Fibroblast of lung (primary cell): ENCODE data around the gene GCK. TPM values are rescaled to one million over a fixed set of nuclear protein-coding genes. Genes with fewer than 3 reads are reported as not detected.

Source experiments
- DNase-seq, 2 donors: peaks; one replicate each; pipeline versions ENCODE4 v3.0.0 to v3.0.0-alpha.2; 2010; ENCODE audit warnings: low read depth in 2 of 2
- H2AFZ ChIP-seq: 2 replicates; pipeline ENCODE4 v1.5.1; 2012; ENCODE audit warnings: low read length, control low read depth, inconsistent platforms
- H3K27ac ChIP-seq: 2 replicates; pipeline ENCODE4 v1.5.1; 2011; ENCODE audit warnings: low read length, control low read depth; ENCODE audit not compliant: insufficient read depth
- H3K27me3 ChIP-seq: 2 replicates; pipeline ENCODE4 v1.5.1; 2011; ENCODE audit warnings: mild to moderate bottlenecking, low read length; ENCODE audit not compliant: control insufficient read depth, insufficient read depth
- H3K36me3 ChIP-seq: 2 replicates; pipeline ENCODE4 v1.5.1; 2011; ENCODE audit warnings: low read length; ENCODE audit not compliant: control insufficient read depth, insufficient read depth
- H3K4me1 ChIP-seq: 2 replicates; pipeline ENCODE4 v1.5.1; 2011; ENCODE audit warnings: low read length; ENCODE audit not compliant: control insufficient read depth, insufficient read depth; ENCODE audit errors: extremely low read depth
- H3K4me2 ChIP-seq: 2 replicates; pipeline ENCODE4 v1.5.1; 2011; ENCODE audit warnings: low read length, control low read depth; ENCODE audit not compliant: insufficient read depth; ENCODE audit errors: extremely low read depth
- H3K4me3 ChIP-seq, 4 experiments: fragments of 200-600 bp in 1 of 4; sonication (generic) in 1 of 4; replicated peaks in 1 of 4; 2 replicates each; pipeline ENCODE4 v1.5.1; 2011 to 2016; ENCODE audit warnings: low read length in 4 of 4, low read depth in 3 of 4, mild to moderate bottlenecking in 3 of 4, control low read depth in 2 of 4, inconsistent platforms in 1 of 4, mixed read lengths in 1 of 4; ENCODE audit not compliant: insufficient read depth in 1 of 4; ENCODE audit errors: control extremely low read depth in 1 of 4
- H3K79me2 ChIP-seq: 2 replicates; pipeline ENCODE4 v1.5.1; 2012; ENCODE audit warnings: mild to moderate bottlenecking, low read length, inconsistent platforms; ENCODE audit not compliant: control insufficient read depth, insufficient read depth
- H3K9ac ChIP-seq: 2 replicates; pipeline ENCODE4 v1.5.1; 2011; ENCODE audit warnings: mild to moderate bottlenecking, low read length, control low read depth; ENCODE audit not compliant: insufficient read depth
- H3K9me3 ChIP-seq: 2 replicates; pipeline ENCODE4 v1.5.1; 2012; ENCODE audit warnings: low read depth, low read length; ENCODE audit not compliant: control insufficient read depth, insufficient read depth
- H4K20me1 ChIP-seq: 2 replicates; pipeline ENCODE4 v1.5.1; 2011; ENCODE audit warnings: low read length; ENCODE audit not compliant: control insufficient read depth, insufficient read depth; ENCODE audit errors: extremely low read depth
- CTCF ChIP-seq, 2 donors: IDR thresholded peaks in 1 of 2; conservative IDR thresholded peaks in 1 of 2; 1 replicate in 1 of 2; 2 replicates in 1 of 2; pipeline ENCODE4 v1.5.1; 2011 to 2012; ENCODE audit warnings: low read length in 2 of 2, control low read depth in 1 of 2, inconsistent platforms in 1 of 2, low read depth in 1 of 2, mild to moderate bottlenecking in 1 of 2
- EZH2 ChIP-seq: IDR thresholded peaks from 2 replicates; pipeline ENCODE4 v1.5.1; 2012; ENCODE audit warnings: low read length, control low read depth, mild to moderate bottlenecking; ENCODE audit errors: missing control alignments
- polyA plus RNA-seq, 2 donors: library from polyadenylated mRNA; depleted of rRNA in 1 of 2; stranded (reverse) in 1 of 2; unstranded in 1 of 2; fragments of >200 nt; gene quantifications; 2 replicates each; pipeline ENCODE4 v1.2.1, GENCODE V29; 2011 to 2012; ENCODE audit warnings: missing spikeins in 1 of 2
- total RNA-seq: library from RNA; depleted of rRNA; stranded (reverse); fragments of >200 nt; gene quantifications from 2 replicates; pipeline ENCODE4 v1.2.1, GENCODE V29; 2014

Gene GCK
- total and polyA plus RNA-seq, 2 donors (not counting 1 experiment from before 2014, with no cell fraction given) = 0.14 to 1.7 TPM

- no peak overlapping the region for H3K9ac ChIP-seq
- H3K27me3 ChIP-seq = no peaks in the 10 kb centered on the region
- peaks cover 12% of the 10 kb centered on the region for H3K79me2 ChIP-seq
- DNase-seq = no peak
- no peak overlapping the region for H3K4me2 ChIP-seq
- H3K9me3 ChIP-seq = no peaks in the 10 kb centered on the region
- peaks cover 31% of the 10 kb centered on the region for H3K36me3 ChIP-seq
- H3K27ac ChIP-seq = no peak overlapping the region
- H3K4me1 ChIP-seq = no peaks in the 10 kb centered on the region
- TF ChIP-seq EZH2 (no peak), CTCF (conservative IDR thresholded peaks at IDR 0.05 in 1 of 2, IDR thresholded peaks at IDR 0.05 in 1 of 2; ENCODE audit: low read depth in 1 of 2, low read length in 2 of 2) (no peak)
- no peak overlapping the region for H2AFZ ChIP-seq
- no peaks in the 10 kb centered on the region for H4K20me1 ChIP-seq
- H3K4me3 ChIP-seq = no peak overlapping the region
Observed at GRCh38 chr7:44116789-44117666, 72.2 kb downstream of the GCK start.

- Histone ChIP-seq H3K4me1 (no peaks in the 10 kb centered on the region), H3K9ac (no peak overlapping the region), H3K4me3 (no peak overlapping the region), H3K9me3 (no peaks in the 10 kb centered on the region), H3K27me3 (no peaks in the 10 kb centered on the region), H3K36me3 (peaks cover 24% of the 10 kb centered on the region), H3K27ac (no peak overlapping the region), H3K4me2 (no peak overlapping the region), H3K79me2 (peaks cover 5% of the 10 kb centered on the region), H2AFZ (no peak overlapping the region), H4K20me1 (no peaks in the 10 kb centered on the region)
- no peak for DNase-seq
- TF ChIP-seq CTCF (conservative IDR thresholded peaks at IDR 0.05 in 1 of 2, IDR thresholded peaks at IDR 0.05 in 1 of 2; ENCODE audit: low read depth in 1 of 2, low read length in 2 of 2) = no peak
- TF ChIP-seq EZH2 = no peak
Observed at GRCh38 chr7:44116087-44116788, 73.0 kb downstream of the GCK start.

DNA sequence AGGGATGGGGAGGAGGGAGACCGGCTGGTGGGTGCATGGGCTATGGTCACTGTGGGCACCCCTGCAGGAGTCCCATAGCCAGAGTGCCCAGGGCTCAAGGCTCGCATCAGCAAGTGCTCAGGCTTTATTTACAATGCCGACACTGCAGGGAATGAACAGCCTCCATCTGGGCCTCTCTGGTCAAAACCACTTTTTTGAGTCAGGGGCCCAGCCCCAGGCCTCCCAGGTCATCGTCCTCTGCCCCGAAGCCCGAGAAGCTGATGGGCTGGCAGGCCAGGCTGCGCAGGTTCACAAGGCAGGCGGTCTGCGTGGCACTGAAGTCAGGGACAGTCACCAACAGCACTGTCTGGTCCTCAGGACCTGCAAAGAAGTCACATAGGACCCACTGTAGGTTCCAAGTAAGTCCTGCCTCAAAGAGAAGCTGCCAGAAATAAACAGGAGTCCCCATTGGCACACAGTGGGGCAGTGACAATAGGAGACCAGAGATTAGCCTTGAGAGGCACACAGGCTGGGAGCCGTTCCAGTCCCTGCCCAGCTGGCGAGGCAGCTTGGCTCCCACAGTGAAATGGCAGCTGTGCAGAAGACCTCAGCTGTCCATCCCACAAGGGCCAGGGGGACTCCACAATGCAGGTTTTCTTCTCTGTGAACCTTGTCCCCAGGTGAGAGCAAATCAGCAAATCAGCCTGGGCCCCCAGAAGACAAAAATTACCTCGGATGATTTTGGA lies 74.5 kb downstream of the GCK start:
- Histone ChIP-seq H2AFZ (no peak overlapping the region), H4K20me1 (no peaks in the 10 kb centered on the region), H3K9me3 (no peaks in the 10 kb centered on the region), H3K9ac (no peak overlapping the region), H3K27me3 (no peaks in the 10 kb centered on the region), H3K36me3 (peaks cover 30% of the 10 kb centered on the region), H3K79me2 (peaks cover 3% of the 10 kb centered on the region), H3K4me3 (no peak overlapping the region), H3K4me1 (no peaks in the 10 kb centered on the region), H3K4me2 (no peak overlapping the region), H3K27ac (no peak overlapping the region)
- DNase-seq = no peak
- TF ChIP-seq CTCF (conservative IDR thresholded peaks at IDR 0.05 in 1 of 2, IDR thresholded peaks at IDR 0.05 in 1 of 2; ENCODE audit: low read depth in 1 of 2, low read length in 2 of 2) = no peak
- no peak for TF ChIP-seq EZH2
